Measurements from ENCODE around the gene SERPINB12. TPM values are rescaled to one million over a fixed set of nuclear protein-coding genes. Genes with fewer than 3 reads are reported as not detected.

The SERPINB12 gene
- total RNA-seq, 1 donor from 2014 or later = 0.32 TPM

DNA sequence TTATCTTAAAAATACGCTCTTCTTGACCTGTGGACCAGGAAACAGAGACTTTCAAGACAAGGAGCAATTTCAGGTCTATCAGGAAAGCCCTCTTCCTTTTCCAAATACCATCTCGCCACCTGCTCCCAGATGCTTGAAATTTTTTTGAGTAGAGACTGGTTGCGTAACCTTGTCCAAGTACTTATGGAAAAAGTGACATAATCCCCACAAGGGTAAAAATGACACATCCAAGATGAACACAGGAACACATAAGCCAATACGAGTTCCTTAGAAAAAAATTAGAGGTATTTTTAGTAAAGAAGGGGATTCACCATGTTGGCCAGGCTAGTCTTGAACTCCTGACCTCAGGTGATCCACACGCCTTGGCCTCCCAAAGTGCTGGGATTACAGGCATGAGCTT is 46.7 kb downstream of the SERPINB12 start:
- H3K36me3 ChIP-seq = no peaks in the 10 kb centered on the region
- H3K4me1 ChIP-seq = no peaks in the 10 kb centered on the region
- no peaks in the 10 kb centered on the region for H3K27me3 ChIP-seq
- no peak for DNase-seq (ENCODE audit: low spot score in 2 of 2)
- H3K27ac ChIP-seq = no peak overlapping the region
- H3K4me3 ChIP-seq = no peak overlapping the region
- H3K9me3 ChIP-seq = no peaks in the 10 kb centered on the region
- intact Hi-C loops (cut with DNase I) = no loop called here
- TF ChIP-seq, protein P1, sequence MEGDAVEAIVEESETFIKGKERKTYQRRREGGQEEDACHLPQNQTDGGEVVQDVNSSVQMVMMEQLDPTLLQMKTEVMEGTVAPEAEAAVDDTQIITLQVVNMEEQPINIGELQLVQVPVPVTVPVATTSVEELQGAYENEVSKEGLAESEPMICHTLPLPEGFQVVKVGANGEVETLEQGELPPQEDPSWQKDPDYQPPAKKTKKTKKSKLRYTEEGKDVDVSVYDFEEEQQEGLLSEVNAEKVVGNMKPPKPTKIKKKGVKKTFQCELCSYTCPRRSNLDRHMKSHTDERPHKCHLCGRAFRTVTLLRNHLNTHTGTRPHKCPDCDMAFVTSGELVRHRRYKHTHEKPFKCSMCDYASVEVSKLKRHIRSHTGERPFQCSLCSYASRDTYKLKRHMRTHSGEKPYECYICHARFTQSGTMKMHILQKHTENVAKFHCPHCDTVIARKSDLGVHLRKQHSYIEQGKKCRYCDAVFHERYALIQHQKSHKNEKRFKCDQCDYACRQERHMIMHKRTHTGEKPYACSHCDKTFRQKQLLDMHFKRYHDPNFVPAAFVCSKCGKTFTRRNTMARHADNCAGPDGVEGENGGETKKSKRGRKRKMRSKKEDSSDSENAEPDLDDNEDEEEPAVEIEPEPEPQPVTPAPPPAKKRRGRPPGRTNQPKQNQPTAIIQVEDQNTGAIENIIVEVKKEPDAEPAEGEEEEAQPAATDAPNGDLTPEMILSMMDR (IDR thresholded peaks at IDR 0.05) = no peak

DNA sequence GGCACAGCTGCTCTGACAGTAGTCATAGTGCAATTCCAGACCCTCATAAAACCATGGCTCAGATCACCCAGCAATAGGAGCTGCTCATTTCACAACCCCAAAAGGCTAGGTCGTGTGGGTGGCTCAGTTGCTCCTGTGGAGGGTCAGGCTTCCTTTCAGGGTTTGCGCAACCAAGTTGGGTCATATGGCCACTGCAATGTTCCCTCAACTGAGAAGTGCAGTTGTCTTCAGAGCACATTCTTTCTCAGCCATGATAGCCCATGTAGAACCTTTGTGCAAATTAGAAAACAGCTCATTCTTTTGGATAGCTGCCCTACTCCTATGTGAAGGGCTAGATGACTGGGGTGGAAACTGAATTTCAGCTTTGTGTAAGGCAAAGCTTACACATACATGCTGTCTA is 48.2 kb downstream of the SERPINB12 start:
- H3K9me3 ChIP-seq = no peaks in the 10 kb centered on the region
- H3K27ac ChIP-seq = no peak overlapping the region
- intact Hi-C loops (cut with DNase I) = no loop called here
- no peaks in the 10 kb centered on the region for H3K36me3 ChIP-seq
- no peaks in the 10 kb centered on the region for H3K4me1 ChIP-seq
- no peak overlapping the region for H3K4me3 ChIP-seq
- no peaks in the 10 kb centered on the region for H3K27me3 ChIP-seq
- DNase-seq (ENCODE audit: low spot score in 2 of 2) = no peak
- TF ChIP-seq, protein P1 (IDR thresholded peaks at IDR 0.05) = no peak

DNA sequence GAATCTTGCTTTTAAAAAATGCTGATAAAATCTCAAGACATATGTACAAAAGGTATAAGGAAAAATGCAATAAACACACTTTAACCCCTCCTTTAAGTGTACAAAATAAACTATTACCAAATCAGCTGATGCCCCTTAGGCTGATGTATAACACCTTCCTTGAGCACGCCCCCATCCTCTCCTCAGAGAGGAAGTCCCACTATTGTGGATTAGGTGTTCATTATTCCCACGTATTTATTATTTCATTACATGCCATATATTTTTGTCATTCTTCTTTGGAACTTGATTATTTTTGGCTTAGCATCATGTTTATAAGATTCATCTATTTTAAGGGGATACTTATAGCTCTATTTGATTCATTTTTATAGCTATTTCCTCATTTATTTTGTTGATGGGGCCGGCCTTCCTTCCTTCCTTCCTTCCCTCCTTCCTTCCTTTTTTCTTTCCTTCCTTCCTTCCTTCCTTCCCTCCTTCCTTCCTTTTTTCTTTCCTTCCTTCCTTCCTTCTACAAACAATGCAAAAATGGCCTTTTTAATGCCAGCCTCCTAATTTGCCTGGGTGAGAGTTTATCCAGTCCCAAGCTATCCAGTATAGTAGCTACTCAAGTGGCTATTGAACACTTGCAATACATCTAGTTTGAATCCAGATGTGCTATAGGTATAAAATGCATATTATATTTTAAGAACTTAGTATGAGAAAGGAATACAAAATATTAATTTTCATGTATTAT is 49.0 kb downstream of the SERPINB12 start:
- TF ChIP-seq, protein P1 (IDR thresholded peaks at IDR 0.05) = no peak
- intact Hi-C loops (cut with DNase I) = no loop called here
- H3K27ac ChIP-seq = no peak overlapping the region
- H3K4me3 ChIP-seq = no peak overlapping the region
- no peaks in the 10 kb centered on the region for H3K36me3 ChIP-seq
- no peaks in the 10 kb centered on the region for H3K4me1 ChIP-seq
- no peak for DNase-seq (ENCODE audit: low spot score in 2 of 2)
- H3K27me3 ChIP-seq = no peaks in the 10 kb centered on the region
- no peaks in the 10 kb centered on the region for H3K9me3 ChIP-seq

DNA sequence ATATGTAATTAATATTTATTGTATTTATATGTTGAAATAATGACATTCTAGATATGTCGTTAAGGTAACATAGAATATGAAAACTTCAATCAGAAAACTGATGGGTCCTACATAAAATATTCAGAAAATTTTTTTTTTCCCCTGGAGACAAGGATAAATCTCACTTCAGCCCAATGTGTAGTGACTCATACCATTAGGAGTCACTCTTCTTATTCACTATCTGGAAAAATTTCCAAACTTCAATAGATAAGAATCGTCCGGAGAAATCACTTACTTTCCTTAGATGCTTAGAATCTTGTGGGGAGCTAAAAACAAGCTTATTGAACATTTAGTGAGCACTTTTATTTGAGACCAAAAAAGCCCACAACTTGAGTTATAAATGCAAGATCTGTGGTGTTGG is 49.6 kb downstream of the SERPINB12 start:
- no peak for DNase-seq (ENCODE audit: low spot score in 2 of 2)
- Histone ChIP-seq H3K9me3 (no peaks in the 10 kb centered on the region), H3K27ac (no peak overlapping the region), H3K4me1 (no peaks in the 10 kb centered on the region), H3K36me3 (no peaks in the 10 kb centered on the region), H3K4me3 (no peak overlapping the region), H3K27me3 (no peaks in the 10 kb centered on the region)
- intact Hi-C loops (cut with DNase I) = no loop called here
- TF ChIP-seq, protein P1 (IDR thresholded peaks at IDR 0.05) = no peak

DNA sequence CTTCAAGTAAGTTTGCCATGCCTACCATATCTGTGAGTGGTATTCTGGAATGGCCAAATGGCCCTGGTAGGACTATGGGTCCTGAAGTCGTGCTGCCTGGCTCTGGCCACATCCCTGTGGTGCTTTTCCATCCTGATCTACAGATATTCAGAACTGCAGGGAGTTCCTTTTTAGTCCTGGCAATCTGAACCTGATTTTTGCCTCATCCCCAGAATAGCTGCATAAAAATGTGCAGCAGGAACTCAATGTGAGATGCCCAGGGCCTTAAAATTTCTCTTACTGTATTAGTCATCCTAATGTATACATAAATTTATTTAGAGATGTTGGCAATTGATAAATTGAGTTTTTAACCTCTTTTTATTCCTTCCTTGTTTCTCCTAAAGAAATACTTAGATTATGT is 50.3 kb downstream of the SERPINB12 start:
- intact Hi-C loops (cut with DNase I) = no loop called here
- no peak for DNase-seq (ENCODE audit: low spot score in 2 of 2)

More for the DNA sequence above, 50.3 kb downstream of the SERPINB12 start:
- Histone ChIP-seq H3K4me3 (no peak overlapping the region), H3K27ac (no peak overlapping the region), H3K9me3 (no peaks in the 10 kb centered on the region), H3K36me3 (no peaks in the 10 kb centered on the region), H3K27me3 (no peaks in the 10 kb centered on the region), H3K4me1 (no peaks in the 10 kb centered on the region)
- TF ChIP-seq, protein P1 (IDR thresholded peaks at IDR 0.05) = no peak

Measured in ascending aorta (tissue), 2 donors.